ENCODE measurements around the gene RPL7L1. TPM values are rescaled to one million over a fixed set of nuclear protein-coding genes. Genes with fewer than 3 reads are reported as not detected.

RPL7L1 gene
- total RNA-seq, 1 experiment from 2014 or later = 84.1 TPM

DNA sequence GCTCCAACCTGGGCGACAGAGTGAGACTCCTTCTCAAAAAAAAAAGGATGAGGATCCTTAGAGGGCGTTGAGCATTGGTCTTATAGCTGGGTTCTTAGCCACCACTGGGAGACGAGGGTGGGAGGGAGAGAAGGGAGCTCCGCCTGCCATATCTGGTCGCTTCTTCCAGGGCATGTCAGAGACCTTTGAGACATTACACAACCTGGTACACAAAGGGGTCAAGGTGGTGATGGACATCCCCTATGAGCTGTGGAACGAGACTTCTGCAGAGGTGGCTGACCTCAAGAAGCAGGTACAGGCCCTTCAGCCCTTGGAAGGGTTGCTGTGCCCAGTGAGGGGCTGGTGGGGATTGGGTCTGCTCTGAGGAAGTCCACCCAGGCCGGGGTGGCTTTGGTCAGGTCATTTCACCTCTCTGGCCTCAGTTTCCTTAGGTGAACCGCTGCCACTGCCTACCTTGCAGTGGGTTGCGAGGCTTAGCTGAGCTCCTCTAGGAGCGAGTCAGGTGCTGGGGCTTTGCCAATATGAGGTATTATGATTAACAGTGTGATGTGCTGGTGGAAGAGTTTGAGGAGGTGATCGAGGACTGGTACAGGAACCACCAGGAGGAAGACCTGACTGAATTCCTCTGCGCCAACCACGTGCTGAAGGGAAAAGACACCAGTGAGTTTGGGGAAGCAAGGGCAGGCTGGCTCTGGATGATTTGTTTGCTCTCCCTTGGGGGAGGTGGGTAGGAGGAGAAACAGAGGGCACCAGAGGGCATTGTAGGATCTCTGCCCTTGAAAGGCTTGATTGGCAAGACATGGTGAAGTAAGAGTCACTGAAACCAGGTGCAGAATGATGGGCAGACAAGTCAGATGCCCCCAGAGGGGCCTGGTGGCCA, 58.4 kb downstream of the RPL7L1 start:
- Histone ChIP-seq H3K27ac (no peak overlapping the region), H3K9me3 (ENCODE audit: insufficient read depth, low read depth) (no peaks in the 10 kb centered on the region), H3K9me2 (ENCODE audit: insufficient read depth) (no peaks in the 10 kb centered on the region), H3K4me3 (no peak overlapping the region), H4K20me1 (ENCODE audit: insufficient read depth) (no peaks in the 10 kb centered on the region; the same call in 1 of the 2 replicates), H3K4me2 (no peak overlapping the region), H3F3A (ENCODE audit: insufficient read depth, low read depth) (no peaks in the 10 kb centered on the region; the same call in 1 of the 2 replicates), H3K27me3 (ENCODE audit: insufficient read depth, low read depth) (no peaks in the 10 kb centered on the region), H3K36me3 (ENCODE audit: low read depth) (peaks cover 11% of the 10 kb centered on the region; the same call in 1 of the 2 replicates), H2AFZ (no peak overlapping the region), H3K79me2 (ENCODE audit: low read depth) (peaks cover 7% of the 10 kb centered on the region), H3K4me1 (replicated peaks; ENCODE audit: insufficient read depth) (no peaks in the 10 kb centered on the region)
- ChIA-PET POLR2A (ENCODE audit: unreplicated experiment) (interaction anchor here (0.5 kb wide), 1 partner anchor 76 kb away, joined by 4 read pairs; the partner anchor contains the start of genes KLHDC3 and MEA1), CTCF (interaction anchor here (0.6 kb wide), 1 partner anchor 23 kb away, joined by 3 read pairs; no protein-coding TSS in a partner anchor)
- TF ChIP-seq, protein P1, sequence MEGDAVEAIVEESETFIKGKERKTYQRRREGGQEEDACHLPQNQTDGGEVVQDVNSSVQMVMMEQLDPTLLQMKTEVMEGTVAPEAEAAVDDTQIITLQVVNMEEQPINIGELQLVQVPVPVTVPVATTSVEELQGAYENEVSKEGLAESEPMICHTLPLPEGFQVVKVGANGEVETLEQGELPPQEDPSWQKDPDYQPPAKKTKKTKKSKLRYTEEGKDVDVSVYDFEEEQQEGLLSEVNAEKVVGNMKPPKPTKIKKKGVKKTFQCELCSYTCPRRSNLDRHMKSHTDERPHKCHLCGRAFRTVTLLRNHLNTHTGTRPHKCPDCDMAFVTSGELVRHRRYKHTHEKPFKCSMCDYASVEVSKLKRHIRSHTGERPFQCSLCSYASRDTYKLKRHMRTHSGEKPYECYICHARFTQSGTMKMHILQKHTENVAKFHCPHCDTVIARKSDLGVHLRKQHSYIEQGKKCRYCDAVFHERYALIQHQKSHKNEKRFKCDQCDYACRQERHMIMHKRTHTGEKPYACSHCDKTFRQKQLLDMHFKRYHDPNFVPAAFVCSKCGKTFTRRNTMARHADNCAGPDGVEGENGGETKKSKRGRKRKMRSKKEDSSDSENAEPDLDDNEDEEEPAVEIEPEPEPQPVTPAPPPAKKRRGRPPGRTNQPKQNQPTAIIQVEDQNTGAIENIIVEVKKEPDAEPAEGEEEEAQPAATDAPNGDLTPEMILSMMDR (conservative IDR thresholded peaks at IDR 0.05) = no peak
- no peak for TF ChIP-seq EZH2 (IDR thresholded peaks at IDR 0.05; ENCODE audit: low read depth)
- intact Hi-C loops (cut with micrococcal nuclease; ENCODE audit: unreplicated experiment) = no loop called here
- no peak for DNase-seq
- BruUV-seq (replicated peaks) = no TSS peak

DNA sequence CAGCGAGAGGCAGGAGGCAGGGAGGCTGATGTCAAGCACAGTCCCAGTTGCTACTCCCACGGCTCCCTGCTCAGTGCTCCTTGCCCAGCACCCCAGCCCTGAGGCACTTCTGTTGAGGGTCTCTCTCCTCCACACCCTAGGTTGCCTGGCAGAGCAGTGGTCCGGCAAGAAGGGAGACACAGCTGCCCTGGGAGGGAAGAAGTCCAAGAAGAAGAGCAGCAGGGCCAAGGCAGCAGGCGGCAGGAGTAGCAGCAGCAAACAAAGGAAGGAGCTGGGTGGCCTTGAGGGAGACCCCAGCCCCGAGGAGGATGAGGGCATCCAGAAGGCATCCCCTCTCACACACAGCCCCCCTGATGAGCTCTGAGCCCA, 59.0 kb downstream of the RPL7L1 start:
- no TSS peak for BruUV-seq (replicated peaks)
- H3K4me2 ChIP-seq = no peak overlapping the region

DNA sequence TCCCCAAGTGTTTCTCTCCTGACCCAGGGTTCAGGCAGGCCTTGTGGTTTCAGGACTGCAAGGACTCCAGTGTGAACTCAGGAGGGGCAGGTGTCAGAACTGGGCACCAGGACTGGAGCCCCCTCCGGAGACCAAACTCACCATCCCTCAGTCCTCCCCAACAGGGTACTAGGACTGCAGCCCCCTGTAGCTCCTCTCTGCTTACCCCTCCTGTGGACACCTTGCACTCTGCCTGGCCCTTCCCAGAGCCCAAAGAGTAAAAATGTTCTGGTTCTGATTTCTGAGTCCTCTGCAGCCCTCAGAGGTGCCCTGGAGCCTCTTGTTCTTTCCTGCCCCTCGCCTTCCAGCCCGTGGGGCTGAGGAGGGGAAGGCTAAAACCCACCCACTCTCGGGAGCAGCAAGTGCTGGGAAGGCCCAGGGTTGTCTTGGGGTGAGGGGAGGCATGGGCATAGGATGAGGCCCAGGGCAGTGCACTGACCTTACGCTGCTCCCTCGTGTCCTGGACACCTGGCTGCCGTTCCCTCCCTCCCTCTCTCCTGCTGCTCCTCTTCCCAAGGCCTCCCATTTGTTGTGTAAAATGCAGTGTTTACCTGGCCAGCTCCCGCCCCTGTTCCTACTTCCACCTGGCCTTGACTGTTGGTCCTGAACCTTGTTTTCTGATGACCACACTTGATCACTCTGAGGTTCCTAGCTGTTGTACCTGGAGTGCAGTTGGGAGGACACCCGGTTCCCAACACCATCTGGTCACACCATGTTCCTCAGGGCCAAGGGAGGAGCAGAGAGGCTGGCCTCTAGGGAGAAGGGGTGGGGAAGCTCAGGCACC, 59.8 kb downstream of the RPL7L1 start:
- Histone ChIP-seq H3K4me3 (no peak overlapping the region), H3K4me1 (replicated peaks; ENCODE audit: insufficient read depth) (no peaks in the 10 kb centered on the region), H3K27ac (no peak overlapping the region), H3K9me2 (ENCODE audit: insufficient read depth) (no peaks in the 10 kb centered on the region), H4K20me1 (ENCODE audit: insufficient read depth) (no peaks in the 10 kb centered on the region; the same call in 1 of the 2 replicates), H2AFZ (no peak overlapping the region), H3K27me3 (ENCODE audit: insufficient read depth, low read depth) (no peaks in the 10 kb centered on the region), H3K4me2 (no peak overlapping the region), H3K9me3 (ENCODE audit: insufficient read depth, low read depth) (no peaks in the 10 kb centered on the region), H3K36me3 (ENCODE audit: low read depth) (peaks cover 11% of the 10 kb centered on the region; the same call in 1 of the 2 replicates), H3K79me2 (ENCODE audit: low read depth) (no peaks in the 10 kb centered on the region), H3F3A (ENCODE audit: insufficient read depth, low read depth) (peaks cover 4% of the 10 kb centered on the region; the same call in 1 of the 2 replicates)
- BruUV-seq (replicated peaks) = no TSS peak
- DNase-seq = no peak
- POLR2A ChIA-PET (ENCODE audit: unreplicated experiment) = interaction anchor here (0.6 kb wide), 1 partner anchor 9 kb away, joined by 4 read pairs; no protein-coding TSS in a partner anchor
- no peak for TF ChIP-seq EZH2 (IDR thresholded peaks at IDR 0.05; ENCODE audit: low read depth)
- TF ChIP-seq, protein P1 (conservative IDR thresholded peaks at IDR 0.05) = no peak
- CTCF ChIA-PET = no interaction called here
- intact Hi-C loops (cut with micrococcal nuclease; ENCODE audit: unreplicated experiment) = no loop called here

More for the DNA sequence above, 59.0 kb downstream of the RPL7L1 start:
- peaks cover under 1% of the 10 kb centered on the region; the same call in 1 of the 2 replicates for H3K79me2 ChIP-seq (ENCODE audit: low read depth)
- intact Hi-C loops (cut with micrococcal nuclease; ENCODE audit: unreplicated experiment) = no loop called here
- no peaks in the 10 kb centered on the region for H3K9me3 ChIP-seq (ENCODE audit: insufficient read depth, low read depth)
- peaks cover 4% of the 10 kb centered on the region; the same call in 1 of the 2 replicates for H3F3A ChIP-seq (ENCODE audit: insufficient read depth, low read depth)
- no peaks in the 10 kb centered on the region for H3K9me2 ChIP-seq (ENCODE audit: insufficient read depth)
- H3K36me3 ChIP-seq (ENCODE audit: low read depth) = peaks cover 11% of the 10 kb centered on the region; the same call in 1 of the 2 replicates
- ChIA-PET CTCF (no interaction called here), POLR2A (ENCODE audit: unreplicated experiment) (interaction anchor here (0.6 kb wide), 1 partner anchor 10 kb away, joined by 4 read pairs; no protein-coding TSS in a partner anchor)
- no peak for DNase-seq
- no peak overlapping the region for H3K27ac ChIP-seq
- no peak overlapping the region for H3K4me3 ChIP-seq
- no peaks in the 10 kb centered on the region; the same call in 1 of the 2 replicates for H4K20me1 ChIP-seq (ENCODE audit: insufficient read depth)
- H3K4me1 ChIP-seq (replicated peaks; ENCODE audit: insufficient read depth) = no peaks in the 10 kb centered on the region
- no peak overlapping the region for H2AFZ ChIP-seq
- TF ChIP-seq EZH2 (IDR thresholded peaks at IDR 0.05; ENCODE audit: low read depth) = no peak
- no peaks in the 10 kb centered on the region for H3K27me3 ChIP-seq (ENCODE audit: insufficient read depth, low read depth)

Other genes starting within 250 kb of the RPL7L1 start
- not detected in 2 replicates for gene PRPH2, start 157.0 kb upstream of the RPL7L1 start, total RNA-seq (2021)
- gene TBCC, start 133.5 kb upstream of the RPL7L1 start, total RNA-seq (2021) = 12.3 and 15.1 TPM in 2 replicates
- gene BICRAL, start 97.6 kb upstream of the RPL7L1 start, total RNA-seq (2021) = 8.5 and 12.9 TPM in 2 replicates
- gene PTCRA, start 36.4 kb downstream of the RPL7L1 start, total RNA-seq (2021) = not detected in 2 replicates
- gene CNPY3, start 49.9 kb downstream of the RPL7L1 start, total RNA-seq (2021) = 47.7 and 54.8 TPM in 2 replicates
- gene GNMT, start 81.1 kb downstream of the RPL7L1 start, total RNA-seq (2021) = 0.57 TPM in 1 of 2 replicates, not detected in the other
- gene PEX6, start 99.6 kb downstream of the RPL7L1 start, total RNA-seq (2021) = 25.9 and 31.3 TPM in 2 replicates
- 42.9 and 53.7 TPM in 2 replicates for gene PPP2R5D, start 105.0 kb downstream of the RPL7L1 start, total RNA-seq (2021)
- 77.0 and 77.6 TPM in 2 replicates for gene MEA1, start 134.3 kb downstream of the RPL7L1 start, total RNA-seq (2021)
- gene KLHDC3, start 134.6 kb downstream of the RPL7L1 start, total RNA-seq (2021) = 104 and 122 TPM in 2 replicates
- 45.2 and 62.5 TPM in 2 replicates for gene RRP36, start 142.0 kb downstream of the RPL7L1 start, total RNA-seq (2021)
- 22.8 and 32.4 TPM in 2 replicates for gene CUL7, start 174.2 kb downstream of the RPL7L1 start, total RNA-seq (2021)
- 86.2 and 110 TPM in 2 replicates for gene MRPL2, start 179.8 kb downstream of the RPL7L1 start, total RNA-seq (2021)
- 46.2 and 46.7 TPM in 2 replicates for gene KLC4, start 180.0 kb downstream of the RPL7L1 start, total RNA-seq (2021)
- 106 and 110 TPM in 2 replicates for gene PTK7, start 196.7 kb downstream of the RPL7L1 start, total RNA-seq (2021)

All from PC-9 (cell line).